GM19395 (cell line): ENCODE data around the gene RNF220.

Source experiments
- ATAC-seq: cut with Tn5 transposase; IDR thresholded peaks from one replicate; pipeline ENCODE4 v1.9.1; 2021; ENCODE audit warnings: mild to moderate bottlenecking, moderate library complexity; ENCODE audit not compliant: unreplicated experiment

Gene RNF220

GRCh38 chr1:44405031-44405797, at the start of gene RNF220:
Gene RNF220 (plus strand): TSS chr1:44405255.
- ATAC-seq: no peak

DNA sequence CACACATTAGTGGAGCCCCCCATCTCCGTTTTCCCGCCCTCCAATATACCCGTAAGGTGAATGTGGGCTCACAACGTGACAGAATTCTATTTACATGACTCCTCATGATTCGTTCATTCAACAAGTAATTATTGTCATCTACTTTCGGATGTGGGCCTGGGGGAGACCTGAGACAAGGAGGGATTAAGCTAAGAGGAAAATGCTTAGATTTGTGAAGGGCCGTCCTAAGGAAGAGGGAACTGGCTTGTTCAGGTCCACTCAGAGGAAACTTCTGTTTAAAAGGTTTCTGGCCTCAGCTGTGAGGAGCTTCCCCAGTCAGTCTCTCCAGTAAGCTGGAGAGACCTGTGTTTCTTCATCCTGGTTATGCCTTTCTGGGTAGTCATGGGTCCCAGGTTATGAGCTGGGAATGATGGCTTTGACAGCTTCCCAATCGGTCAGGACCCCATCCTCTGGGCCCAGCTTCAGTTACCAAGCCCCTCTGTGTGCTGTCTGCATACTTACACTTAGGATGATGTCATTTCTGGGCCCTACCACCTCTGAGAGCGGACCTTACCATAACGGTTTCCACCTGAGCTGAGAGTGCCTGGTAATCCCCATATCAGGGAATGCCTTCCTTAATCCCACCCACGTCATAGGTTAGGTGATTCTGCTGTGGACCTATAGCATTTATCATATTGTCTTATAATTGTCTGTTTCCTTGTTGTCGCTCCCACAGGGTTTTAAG, 49.3 kb upstream of the RNF220 start:
- no peak for ATAC-seq

GRCh38 chr1:44357710-44358109, 47.3 kb upstream of the RNF220 start:
- no peak for ATAC-seq

GRCh38 chr1:44359234-44359935, 45.7 kb upstream of the RNF220 start:
- ATAC-seq: no peak

GRCh38 chr1:44361478-44361877, 43.6 kb upstream of the RNF220 start:
- ATAC-seq: no peak

DNA sequence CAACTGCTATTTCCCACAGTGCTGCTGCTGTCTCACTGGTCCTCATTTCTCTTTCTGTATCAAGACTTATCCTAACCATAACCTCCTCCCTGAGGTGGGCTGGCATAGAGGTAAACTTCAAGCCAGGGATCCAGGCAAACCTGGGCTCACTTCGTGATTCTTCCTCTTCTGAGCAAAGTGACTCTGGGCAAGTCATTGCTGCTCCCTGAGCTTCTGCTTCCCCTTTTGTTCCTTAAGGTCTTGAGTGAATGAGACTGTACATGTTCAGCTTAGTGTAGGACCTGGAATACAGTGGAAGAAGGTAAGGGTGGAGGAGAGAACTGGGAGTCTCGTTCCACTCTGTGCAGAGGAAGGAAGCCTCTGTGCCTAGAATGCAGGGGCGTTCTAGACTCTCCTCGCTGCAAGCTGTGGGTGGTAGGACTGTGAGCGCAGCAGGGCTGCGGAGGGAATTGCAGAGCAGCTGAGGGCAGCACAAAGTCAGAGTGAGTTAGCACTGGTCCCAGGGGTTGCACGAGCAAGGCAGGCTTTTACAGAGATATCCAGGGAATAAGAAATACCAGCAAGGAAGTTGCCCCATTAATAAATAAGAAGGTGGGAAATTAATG, 38.6 kb upstream of the RNF220 start:
- no peak for ATAC-seq

GRCh38 chr1:44367944-44368343, 37.1 kb upstream of the RNF220 start:
- no peak for ATAC-seq

DNA sequence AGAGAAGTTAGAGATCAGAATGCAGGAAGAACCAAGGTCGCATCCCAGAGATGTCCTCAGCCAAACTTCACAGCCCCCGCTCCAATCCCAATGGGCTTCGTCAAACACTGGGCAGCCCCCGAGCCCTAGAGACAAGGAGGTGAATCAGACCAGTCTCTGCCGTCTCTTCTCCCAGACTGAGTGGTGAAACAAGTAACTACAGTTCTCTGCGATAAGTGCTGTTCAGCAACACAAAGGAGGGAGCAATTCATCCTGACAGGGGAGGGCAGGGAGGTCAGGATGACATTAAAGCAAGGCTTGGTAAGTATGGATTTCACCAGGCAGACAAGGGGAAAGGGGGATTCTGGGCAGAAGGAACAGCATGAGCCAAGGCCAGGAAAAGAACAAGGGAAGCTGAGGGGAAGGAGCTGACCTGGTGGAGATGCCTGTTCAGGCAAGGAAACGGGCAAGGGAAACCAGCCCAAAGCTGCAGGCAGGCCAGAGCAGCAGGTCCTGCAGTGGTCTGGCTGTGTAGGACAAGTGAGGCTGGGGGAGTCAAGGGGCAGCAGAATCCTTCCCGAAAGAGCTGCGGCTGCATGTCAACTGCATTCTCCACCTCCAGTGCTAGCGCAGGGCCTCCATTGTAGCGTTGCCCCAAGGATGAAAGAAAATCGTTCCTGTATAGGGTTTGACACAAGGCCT, 36.4 kb upstream of the RNF220 start:
- no peak for ATAC-seq

- ATAC-seq: no peak
Observed at GRCh38 chr1:44371206-44371605, 33.8 kb upstream of the RNF220 start.

DNA sequence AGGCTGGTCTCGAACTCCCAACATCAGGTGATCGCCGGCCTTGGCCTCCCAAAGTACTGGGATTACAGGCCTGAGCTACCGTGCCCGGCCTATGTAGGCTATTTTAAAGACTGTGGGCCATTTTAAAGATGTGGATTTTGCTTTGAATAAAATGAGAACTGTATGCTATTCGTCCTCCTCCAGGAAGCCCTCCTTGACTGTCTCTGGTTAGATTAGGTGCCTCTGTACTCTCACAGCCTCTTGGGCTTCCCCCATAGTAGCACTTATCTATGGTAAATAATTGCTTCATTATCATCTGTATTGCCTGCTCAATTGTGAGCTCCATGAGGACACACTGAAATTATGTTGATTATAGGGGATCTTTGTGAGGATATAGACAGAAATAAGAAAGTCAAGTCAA, 29.5 kb upstream of the RNF220 start:
- ATAC-seq: no peak

DNA sequence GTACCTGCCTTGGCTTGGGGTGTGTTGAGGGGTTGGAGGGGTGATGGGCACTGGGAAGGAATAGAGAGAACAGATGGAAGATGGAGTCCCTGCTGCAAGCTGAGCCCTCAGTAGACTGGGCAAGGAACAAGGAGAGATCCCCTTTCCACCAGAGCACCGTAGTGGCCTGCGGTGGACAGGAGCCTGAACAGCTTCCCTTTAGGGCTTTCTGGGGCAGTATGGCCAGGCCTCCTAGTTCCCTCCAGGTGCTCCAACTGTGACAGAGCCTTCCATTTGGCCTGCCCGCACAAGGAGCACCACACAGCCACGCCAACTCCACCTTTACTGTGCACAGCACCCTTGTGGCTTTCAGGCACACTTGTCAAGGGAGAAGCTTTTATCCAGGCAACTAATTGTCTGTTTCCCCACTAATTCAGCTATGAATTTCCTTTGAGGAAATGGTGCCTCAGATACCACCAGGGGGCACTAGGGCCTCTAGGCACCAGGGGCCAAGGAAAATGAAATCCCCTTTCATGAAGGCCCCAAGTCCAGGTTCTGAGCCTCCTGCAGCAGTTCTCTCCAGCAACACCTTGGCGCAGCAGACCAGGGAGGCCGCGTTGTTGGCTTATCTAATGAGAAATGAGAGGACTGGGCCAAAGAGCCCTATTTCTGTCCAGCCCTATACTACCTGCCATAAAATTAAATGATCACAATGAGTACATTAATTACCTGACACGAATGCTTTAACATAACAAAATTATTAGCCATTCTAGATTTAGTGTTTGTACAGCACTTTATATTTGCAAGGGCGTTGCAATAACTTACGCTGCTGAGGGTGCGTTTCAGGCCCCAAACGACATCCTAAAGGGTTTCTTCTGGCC, 26.9 kb upstream of the RNF220 start:
- ATAC-seq: no peak

DNA sequence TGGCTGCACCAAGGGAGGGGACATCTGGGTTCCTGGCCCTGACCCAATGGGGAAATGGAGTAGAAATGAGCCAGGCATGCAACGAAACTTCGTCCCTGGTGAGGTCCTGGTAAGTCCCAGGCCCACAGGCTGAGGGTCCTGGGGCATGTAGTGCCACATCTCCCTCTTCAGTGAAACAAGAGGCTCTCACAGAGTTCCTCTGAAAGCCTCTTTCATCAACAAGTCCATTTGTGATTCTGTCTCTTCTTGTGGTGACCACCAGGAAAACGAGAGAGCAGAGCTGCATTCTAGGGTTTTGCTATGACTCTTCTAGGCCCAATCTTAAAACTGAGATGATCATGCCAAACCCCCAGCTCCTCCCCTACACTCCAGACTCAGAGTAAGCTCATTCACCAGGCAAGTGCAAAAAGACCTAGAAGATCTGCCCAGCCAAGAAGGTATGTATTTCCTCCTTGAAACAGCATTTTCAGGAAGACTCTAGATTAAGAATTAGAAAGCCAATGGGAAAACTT, 24.3 kb upstream of the RNF220 start:
- ATAC-seq: no peak

DNA sequence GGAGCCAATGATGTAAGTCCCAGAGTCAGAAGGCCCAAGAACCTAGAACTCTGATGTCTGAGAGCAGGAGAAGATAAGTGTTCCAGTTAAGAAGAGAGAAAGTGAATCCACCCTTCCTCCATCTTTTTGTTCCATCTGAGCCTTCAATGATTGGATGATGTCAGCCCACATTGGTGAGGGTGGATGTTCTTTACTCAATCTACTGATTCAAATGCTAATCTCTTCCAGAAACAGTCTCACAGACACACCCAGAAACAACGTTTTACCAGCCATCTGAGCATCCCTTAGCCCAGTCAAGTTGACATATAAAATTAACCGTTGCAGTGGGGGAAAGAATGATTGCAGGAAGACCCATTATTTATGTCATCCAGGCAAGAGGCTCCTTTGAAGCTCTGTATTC, 16.5 kb upstream of the RNF220 start:
- ATAC-seq: no peak

- no peak for ATAC-seq
Observed at GRCh38 chr1:44389437-44389836, 15.6 kb upstream of the RNF220 start.

DNA sequence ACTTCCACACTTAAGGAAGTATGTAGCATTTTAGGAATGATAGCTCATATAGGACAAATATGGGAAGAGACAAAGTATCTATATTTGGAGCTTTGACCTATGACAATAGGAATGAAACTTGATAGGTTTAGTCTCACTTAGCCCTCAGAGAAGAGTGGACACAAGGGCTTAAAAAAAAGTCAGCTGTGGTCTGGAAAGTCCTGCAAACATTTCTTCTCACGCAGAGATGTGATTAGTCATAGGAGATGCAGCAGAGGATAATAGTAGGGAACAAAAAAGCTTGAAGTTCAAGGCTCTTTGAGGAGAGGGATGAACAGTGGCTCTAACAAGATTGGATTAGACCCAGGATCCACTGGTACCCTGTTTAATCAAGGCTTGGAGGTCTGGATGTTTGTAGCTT, 14.8 kb upstream of the RNF220 start:
- no peak for ATAC-seq

- no peak for ATAC-seq
Observed at GRCh38 chr1:44401256-44402228, 3.5 kb upstream of the RNF220 start.

GRCh38 chr1:44405798-44406736, 1.0 kb downstream of the RNF220 start:
- ATAC-seq: no peak
